Esophagus squamous epithelium (tissue), 4 donors: ENCODE data around the gene OXCT2.
"Not testable (repeated sequence)": the region's sequence is repeated elsewhere in the genome, so short reads cannot be mapped to it uniquely, and the experiment has no call there.

ENCODE experiments used
- POLR2A ChIP-seq, 4 donors: fragments of 450-650 bp; IDR thresholded peaks; one replicate each; pipeline ENCODE4 v1.6.1; 2017; ENCODE audit warnings: antibody characterized with exemption in 4 of 4, mild to moderate bottlenecking in 4 of 4, moderate library complexity in 3 of 4
- TF ChIP-seq, protein P1 (sequence below), 6 experiments: fragments of 450-650 bp in 4 of 6; fragments of 200-600 bp in 2 of 6; sonication (generic) in 2 of 6; IDR thresholded peaks; one replicate each; pipeline ENCODE4 v1.5.1; 2016 to 2019; ENCODE audit warnings: antibody characterized with exemption in 6 of 6, mild to moderate bottlenecking in 4 of 6, moderate library complexity in 4 of 6

DNA sequence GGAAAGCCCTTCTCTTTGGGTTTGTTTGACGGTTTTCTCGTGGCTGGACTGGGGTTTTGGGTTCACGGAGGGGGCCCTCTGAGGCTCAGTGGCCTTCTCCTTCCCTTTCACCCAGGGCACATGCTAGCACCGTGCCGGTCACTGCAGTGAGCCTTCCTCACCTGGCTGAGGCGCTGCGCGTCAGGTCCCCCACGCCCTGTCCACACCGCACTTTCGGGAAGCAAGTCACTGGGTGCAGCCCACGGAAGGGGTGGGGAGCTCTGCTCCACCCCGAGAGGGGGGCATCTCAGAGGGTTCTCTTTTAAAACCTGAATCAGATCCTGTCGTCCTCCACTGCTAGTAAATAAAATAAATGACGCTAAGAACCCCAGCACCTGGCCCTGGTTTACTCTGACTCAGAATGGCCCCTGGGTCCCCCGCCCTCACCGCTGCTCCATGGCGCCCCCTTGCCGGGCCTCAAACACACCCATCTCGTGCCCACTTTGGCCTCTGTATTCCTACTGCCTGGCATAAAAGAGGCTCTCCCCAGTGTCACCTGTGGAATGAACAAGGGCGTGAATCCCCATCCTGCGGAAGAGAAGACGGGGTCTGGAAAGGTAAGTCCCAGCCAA is 2.3 kb upstream of the OXCT2 start:
- TF ChIP-seq, protein P1, sequence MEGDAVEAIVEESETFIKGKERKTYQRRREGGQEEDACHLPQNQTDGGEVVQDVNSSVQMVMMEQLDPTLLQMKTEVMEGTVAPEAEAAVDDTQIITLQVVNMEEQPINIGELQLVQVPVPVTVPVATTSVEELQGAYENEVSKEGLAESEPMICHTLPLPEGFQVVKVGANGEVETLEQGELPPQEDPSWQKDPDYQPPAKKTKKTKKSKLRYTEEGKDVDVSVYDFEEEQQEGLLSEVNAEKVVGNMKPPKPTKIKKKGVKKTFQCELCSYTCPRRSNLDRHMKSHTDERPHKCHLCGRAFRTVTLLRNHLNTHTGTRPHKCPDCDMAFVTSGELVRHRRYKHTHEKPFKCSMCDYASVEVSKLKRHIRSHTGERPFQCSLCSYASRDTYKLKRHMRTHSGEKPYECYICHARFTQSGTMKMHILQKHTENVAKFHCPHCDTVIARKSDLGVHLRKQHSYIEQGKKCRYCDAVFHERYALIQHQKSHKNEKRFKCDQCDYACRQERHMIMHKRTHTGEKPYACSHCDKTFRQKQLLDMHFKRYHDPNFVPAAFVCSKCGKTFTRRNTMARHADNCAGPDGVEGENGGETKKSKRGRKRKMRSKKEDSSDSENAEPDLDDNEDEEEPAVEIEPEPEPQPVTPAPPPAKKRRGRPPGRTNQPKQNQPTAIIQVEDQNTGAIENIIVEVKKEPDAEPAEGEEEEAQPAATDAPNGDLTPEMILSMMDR (IDR thresholded peaks at IDR 0.05), result not testable (repeated sequence)
- not testable (repeated sequence) for TF ChIP-seq POLR2A (IDR thresholded peaks at IDR 0.05)
